Islet of Langerhans (tissue), 1 donor: ENCODE data around the gene PTAFR.

Experiments used
- FAIRE-seq: peaks from one replicate; lab custom pipeline; 2011; peaks lifted over from hg19 to GRCh38; lab: Jason Lieb, UNC

PTAFR gene

DNA sequence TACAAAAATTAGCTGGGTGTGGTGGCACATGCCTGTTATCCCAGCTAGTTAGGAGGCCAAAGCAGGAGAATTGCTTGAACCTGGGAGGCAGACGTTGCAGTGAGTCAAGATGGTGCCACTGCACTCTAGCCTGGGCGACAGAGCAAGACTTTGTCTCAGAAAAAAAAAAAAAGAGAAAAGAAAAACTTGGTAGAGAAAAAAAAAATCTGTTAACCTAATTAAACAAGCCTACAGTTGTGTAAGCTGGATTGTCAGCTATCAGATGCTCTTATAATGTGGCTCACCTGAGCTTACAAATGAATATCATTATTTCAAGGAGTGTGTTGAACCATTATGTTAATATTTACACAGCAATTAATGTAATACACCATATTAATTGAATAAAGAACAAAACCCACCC lies 61.6 kb downstream of the PTAFR start:
- FAIRE-seq = no peak

GRCh38 chr1:28113242-28113572 lies 63.3 kb downstream of the PTAFR start:
- no peak for FAIRE-seq

DNA sequence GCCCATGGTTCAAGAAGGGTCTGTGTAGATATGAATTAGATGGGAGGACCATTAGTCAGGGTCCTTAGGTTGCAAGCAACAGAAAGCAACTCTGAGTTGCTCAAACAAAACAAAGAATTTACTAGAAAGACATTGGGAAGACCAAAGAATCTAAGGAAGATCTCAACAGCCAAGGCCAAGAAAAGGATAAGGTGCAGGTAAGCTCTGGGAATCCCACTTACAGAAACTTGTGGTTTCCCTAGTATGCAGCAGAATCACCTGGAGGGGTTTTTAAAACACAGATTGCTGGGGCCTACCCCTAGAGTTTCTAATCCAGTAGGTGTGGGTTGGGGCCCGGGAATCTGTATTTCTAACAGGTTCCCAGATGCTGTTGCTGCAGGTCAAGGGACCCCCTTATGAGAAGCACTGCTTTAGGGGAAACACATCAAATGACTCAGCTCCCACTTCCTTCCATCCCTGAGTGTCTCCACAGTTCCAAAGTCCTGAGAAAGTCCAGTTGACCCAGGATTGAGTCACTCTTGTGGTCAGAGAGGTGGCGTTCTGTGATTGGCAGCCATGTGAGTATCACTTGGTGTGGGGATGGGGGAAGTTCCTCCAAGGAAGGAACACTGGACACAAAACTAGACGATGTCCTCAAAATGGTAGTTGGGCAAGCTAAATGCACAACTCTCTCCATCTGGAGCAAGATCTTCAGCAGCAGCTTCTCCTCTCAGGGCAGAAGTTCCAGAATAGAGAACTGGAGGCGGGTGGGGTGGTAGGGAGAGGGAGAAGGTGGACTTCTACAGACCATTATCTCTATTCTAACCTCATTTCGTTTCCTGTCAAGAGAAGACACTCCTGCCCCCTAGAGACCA lies 63.9 kb downstream of the PTAFR start:
- FAIRE-seq = no peak

GRCh38 chr1:28111157-28111556 lies 65.3 kb downstream of the PTAFR start:
- no peak for FAIRE-seq

DNA sequence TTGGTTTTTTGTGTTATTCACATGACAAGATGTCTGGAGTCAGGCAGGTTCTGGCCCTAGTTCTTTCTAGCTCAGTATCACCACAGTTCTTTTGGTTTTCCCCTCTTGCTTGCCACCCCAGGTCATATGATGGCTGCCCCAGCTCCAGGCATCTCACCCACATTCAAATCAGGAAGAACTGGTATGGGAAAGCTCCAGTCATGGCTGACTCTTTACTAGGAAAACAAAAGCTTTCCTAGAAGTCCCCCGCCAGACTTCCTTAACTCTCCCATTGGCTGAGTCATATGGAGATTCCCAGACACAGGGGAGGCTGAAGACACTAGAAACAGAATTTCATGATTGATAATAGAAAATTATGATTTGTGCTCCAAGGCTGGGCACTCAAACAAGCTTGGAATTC lies 65.9 kb downstream of the PTAFR start:
- no peak for FAIRE-seq

DNA sequence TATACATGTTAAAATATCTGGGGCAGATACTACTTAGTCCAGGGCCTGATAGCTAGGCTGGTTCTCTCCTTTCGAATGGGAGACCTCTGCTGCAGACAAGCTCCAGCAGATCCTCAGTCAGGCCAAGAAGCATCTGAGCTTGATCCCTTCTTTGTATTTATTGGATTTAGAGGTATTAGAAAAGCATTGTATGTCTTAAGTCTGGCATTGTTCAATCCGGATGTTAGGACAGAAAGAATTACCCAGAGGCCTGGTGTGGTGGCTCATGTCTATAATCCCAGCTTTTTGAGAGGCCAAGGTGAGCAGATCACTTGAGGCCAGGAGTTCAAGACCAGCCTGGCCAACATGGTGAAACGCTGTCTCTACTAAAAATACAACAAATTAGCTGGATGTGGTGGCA lies 66.9 kb downstream of the PTAFR start:
- FAIRE-seq = no peak

DNA sequence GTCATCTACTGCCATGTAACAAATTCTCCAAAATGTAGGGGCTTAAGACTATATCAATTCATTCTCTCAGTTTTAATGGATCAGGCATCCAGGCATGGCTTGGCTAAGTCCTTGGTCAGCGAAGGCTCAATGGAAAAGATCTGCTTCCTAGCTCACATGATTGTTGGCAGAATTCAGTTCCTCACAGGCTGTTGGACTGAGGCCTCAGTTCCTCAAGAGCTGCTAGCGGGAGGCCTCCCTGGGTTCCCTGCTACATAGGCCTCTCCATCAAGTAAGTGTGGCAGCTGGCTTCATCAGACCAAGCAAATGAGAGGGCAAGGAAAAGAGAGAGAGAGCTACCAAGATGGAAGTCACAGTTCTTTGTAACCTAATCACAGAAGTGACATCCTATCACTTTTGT lies 68.5 kb downstream of the PTAFR start:
- no peak for FAIRE-seq

DNA sequence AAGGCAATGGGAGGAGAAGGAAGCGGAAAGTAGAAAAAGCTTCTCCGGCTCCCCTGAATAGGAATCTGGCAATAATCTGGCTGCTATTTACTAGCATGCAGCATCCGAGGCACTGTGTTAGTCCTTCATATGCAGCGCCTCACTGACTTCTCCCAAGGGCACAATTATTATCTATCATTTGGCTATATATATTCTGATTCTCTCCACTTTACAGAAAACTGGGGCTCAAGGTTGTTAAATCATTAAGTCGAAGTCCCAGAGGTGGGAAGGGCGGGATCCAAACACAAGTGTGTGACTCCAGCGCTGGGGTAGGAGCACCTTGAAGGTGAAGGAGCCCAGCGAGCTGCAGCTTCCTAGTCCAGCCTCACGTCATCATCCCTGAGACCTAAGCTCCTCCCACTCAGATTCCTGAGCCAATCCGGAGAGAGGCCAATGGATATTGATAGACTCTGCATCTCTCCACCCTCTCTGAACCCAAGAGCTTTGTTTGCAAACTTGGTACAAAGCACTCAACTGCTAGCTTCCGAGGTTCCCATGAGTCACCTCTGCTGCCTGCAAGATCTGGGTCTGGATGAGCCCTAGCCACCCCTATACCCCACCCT lies 71.5 kb downstream of the PTAFR start:
- FAIRE-seq = no peak

DNA sequence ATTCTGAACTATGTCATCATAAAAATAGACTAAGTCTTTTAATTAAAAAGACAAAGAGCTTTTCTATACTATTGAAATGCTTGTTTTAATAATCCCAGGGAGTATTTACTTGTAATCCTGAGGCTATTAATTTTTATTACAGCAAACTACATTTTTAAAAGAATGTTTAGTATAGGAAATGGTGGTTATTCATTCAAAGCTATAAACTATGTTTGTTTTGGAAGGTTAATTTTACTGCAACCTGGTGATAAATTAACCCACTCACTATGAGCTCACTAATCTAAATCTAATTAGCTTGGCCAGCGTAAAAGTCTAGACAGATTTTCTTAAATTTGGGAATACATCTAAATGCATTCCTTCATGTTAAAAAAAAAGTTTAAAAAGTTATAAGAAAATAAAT lies 74.3 kb downstream of the PTAFR start:
- FAIRE-seq = no peak

DNA sequence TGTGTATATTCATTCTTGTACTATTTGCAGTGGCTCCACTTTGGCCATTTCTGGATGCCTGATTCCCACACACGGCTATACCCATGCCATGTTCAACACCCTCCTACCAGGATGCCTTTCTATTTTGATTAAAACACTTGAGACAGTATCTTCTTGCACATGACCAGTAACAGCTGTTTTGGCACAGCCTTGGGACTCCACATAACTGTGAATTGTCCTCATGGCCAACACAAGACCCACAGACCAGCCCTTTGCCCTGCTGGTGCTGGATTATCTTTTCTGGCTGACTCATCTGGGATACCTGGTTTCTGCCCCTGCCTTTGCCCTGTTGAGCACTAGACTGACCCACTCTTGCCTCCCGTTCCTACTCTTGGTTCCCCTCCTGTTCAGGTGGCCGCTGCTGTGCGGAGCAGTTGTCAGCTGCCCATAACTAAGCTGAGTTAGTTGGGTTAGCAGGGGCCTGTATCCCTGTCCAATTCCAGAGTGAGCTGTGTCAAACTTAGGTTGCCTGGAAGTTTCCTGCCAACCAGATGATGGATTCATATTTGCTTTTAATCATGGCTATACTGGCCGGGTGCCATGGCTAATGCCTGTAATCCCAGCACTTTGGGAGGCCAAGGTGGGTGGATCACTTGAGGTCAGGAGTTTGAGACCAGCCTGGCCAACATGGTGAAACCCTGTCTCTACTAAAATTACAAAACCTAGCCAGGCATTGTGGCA lies 77.3 kb downstream of the PTAFR start:
- no peak for FAIRE-seq
